Memory B cell (primary cell): ENCODE measurements around the gene PRELP.

ENCODE experiments used
- ATAC-seq: fragments of 150-1000 bp; cut with Tn5 transposase; 2 replicates; pipeline ENCODE4 v1.10.0; 2021; ENCODE audit warnings: low read depth, mild to moderate bottlenecking, moderate library complexity
- DNase-seq, 2 donors: peaks; one replicate each; pipeline ENCODE4 v3.0.0; 2022; ENCODE audit warnings: low spot score in 2 of 2
- H3K27ac Mint-ChIP-seq: one replicate; pipeline ENCODE4 v1.8.0; 2022; ENCODE audit warnings: mild to moderate bottlenecking, moderate library complexity, mixed read lengths
- H3K27me3 Mint-ChIP-seq: one replicate; pipeline ENCODE4 v1.8.0; 2022; ENCODE audit warnings: mixed read lengths
- H3K36me3 Mint-ChIP-seq: one replicate; pipeline ENCODE4 v1.8.0; 2022; ENCODE audit warnings: mild to moderate bottlenecking, mixed read lengths
- H3K4me1 Mint-ChIP-seq: one replicate; pipeline ENCODE4 v1.8.0; 2022; ENCODE audit warnings: mixed read lengths
- H3K4me3 Mint-ChIP-seq: one replicate; pipeline ENCODE4 v1.8.0; 2022; ENCODE audit warnings: mild to moderate bottlenecking, moderate library complexity, mixed read lengths
- H3K9me3 Mint-ChIP-seq: one replicate; pipeline ENCODE4 v1.8.0; 2022; ENCODE audit warnings: mixed read lengths

The PRELP gene

DNA sequence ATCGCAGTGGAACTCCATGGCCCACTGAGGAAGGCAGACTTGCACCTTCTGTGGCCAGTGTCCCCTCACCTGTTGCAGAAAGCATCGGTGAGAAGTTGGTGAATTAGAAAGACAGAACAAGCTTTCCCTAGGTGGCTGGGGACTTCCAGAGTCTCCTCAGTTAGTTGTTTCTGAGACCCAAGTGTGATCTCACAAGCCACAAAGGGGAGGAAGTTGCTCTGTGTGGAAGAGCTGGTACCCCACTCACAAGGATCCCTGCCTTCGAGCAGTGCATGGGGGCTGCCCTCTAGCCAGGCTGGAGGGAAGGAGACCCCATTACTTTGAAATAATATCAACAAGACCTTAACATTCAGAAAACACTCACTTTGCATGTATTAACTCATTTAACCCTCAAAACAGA lies 2.1 kb downstream of the PRELP start:
- H3K27me3 Mint-ChIP-seq: peaks cover 8% of the 10 kb centered on the region
- DNase-seq (no peak), ATAC-seq (no peak)
- no peak overlapping the region for H3K4me3 Mint-ChIP-seq
- no peak overlapping the region for H3K27ac Mint-ChIP-seq
- no peaks in the 10 kb centered on the region for H3K9me3 Mint-ChIP-seq
- H3K36me3 Mint-ChIP-seq: no peaks in the 10 kb centered on the region
- peaks cover 2% of the 10 kb centered on the region for H3K4me1 Mint-ChIP-seq

DNA sequence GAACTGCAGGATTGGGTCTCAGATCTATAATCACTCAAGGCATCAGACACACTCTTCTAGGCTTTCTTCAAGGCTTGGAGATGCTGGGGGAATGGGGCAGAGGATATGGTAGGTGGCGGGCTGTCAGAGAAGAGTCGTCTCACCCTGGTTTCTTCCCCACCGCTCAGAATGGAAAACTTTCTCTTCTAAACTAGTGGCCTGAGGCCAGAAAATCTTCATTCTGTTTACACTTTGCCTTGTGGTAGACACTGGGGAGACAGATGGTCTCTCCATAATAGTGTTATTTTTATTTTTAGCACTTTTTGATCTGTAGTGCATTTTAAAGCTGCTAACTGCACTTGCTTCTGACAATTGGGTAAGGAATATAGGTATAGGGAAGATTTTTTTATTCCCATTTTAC lies 2.6 kb downstream of the PRELP start:
- ATAC-seq (no peak), DNase-seq (no peak)
- Mint-ChIP-seq H3K9me3 (no peaks in the 10 kb centered on the region), H3K27me3 (peaks cover 8% of the 10 kb centered on the region), H3K4me1 (peaks cover 2% of the 10 kb centered on the region), H3K4me3 (no peak overlapping the region), H3K27ac (no peak overlapping the region), H3K36me3 (no peaks in the 10 kb centered on the region)

DNA sequence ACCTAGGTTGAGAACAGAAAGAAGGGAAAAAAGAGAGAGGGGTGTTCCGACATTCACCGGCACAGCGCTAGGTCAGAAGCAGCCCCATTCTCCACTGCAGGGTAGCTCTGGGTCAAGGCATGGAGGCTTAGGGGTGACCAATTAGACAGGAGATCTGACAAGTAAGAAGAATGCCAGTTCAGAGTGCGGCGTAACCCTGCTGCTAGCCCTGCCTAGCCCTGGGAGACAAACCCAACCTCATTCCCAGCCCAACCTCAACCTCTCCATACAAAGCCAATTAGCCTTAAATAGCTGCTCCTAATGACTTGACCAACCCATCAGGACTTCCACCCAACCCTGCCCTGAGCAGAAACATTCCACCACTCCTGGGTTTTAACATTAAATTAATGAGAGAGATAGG lies 3.4 kb downstream of the PRELP start:
- no peak for DNase-seq
- Mint-ChIP-seq H3K4me1 (peaks cover 2% of the 10 kb centered on the region), H3K27me3 (peaks cover 5% of the 10 kb centered on the region), H3K9me3 (no peaks in the 10 kb centered on the region), H3K4me3 (no peak overlapping the region), H3K27ac (no peak overlapping the region), H3K36me3 (no peaks in the 10 kb centered on the region)
- ATAC-seq: no peak

DNA sequence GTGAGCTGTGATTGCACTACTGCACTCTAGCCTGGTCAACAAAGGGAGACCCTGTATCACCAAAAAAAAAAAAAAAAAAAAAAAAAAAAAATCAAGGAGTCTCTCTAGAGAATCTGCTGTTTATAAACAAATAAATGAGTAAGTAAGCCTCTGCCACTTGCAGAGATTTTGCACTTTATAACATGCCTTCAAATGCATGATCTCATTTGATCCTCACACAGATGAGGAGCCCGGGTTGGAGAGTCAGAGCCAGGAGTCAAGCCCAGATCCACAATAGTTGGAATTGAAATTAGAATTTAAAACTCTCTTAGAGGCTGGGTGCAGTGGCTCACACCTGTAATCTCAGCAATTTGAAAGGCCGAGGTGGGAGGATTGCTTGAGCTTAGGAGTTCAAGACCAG lies 4.0 kb downstream of the PRELP start:
- Mint-ChIP-seq H3K36me3 (no peaks in the 10 kb centered on the region), H3K27ac (no peak overlapping the region), H3K27me3 (peaks cover 5% of the 10 kb centered on the region), H3K9me3 (no peaks in the 10 kb centered on the region), H3K4me3 (no peak overlapping the region), H3K4me1 (peaks cover 2% of the 10 kb centered on the region)
- no peak for DNase-seq
- no peak for ATAC-seq

DNA sequence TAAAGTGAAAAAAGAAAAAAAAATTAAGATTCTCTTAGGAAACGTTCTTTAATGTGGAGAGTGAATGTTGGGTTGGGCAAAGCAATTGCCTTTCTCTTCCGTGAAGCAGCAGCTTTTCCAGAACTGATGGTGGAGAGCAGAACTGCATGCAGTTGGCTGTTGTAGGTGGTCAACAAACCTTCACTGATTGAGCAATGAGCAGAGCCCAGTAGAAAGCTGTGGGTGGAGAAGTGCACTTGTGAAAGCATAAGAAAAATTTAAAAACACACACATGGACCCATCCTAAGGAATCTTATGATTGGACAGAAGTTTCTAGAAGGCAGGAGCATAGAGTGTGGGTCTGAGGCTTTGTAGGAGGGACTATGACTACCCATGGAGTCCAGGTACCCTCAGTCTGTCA lies 4.5 kb downstream of the PRELP start:
- Mint-ChIP-seq H3K9me3 (no peaks in the 10 kb centered on the region), H3K27ac (no peak overlapping the region), H3K4me1 (peaks cover 2% of the 10 kb centered on the region), H3K4me3 (no peak overlapping the region), H3K27me3 (peaks cover 5% of the 10 kb centered on the region), H3K36me3 (no peaks in the 10 kb centered on the region)
- ATAC-seq (no peak), DNase-seq (no peak)

DNA sequence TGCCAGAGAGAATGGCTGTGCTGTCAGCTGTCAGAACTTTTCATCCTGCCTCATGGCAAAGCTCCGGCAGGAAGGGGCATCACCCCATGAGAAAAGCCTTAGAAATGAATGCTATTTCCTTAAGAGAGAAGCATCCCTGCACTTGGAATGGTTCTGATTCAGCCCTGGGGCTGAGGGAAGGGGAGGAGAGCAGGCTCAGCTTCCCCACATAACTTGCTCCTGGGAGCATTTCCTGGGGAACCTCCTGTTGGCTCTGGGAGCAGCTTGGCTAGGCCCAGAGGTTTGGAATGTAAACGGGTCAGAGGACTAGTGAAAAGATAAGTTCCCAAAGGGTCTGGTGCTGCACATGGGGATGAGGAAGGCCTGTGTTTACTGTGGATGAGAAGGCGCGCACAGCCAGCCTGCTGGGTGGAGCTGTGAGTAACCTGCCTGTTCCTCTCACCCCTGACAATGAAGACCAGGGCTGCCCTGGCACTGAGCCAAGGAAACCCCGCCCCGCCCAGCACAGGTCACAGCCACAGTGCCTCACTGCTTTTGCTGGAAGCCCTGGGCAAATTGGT lies 5.0 kb downstream of the PRELP start:
- no peak overlapping the region for H3K27ac Mint-ChIP-seq
- no peaks in the 10 kb centered on the region for H3K9me3 Mint-ChIP-seq
- DNase-seq: no peak
- H3K4me3 Mint-ChIP-seq: no peak overlapping the region
- peaks cover 5% of the 10 kb centered on the region for H3K27me3 Mint-ChIP-seq
- ATAC-seq: peak; percentile 62
- no peaks in the 10 kb centered on the region for H3K36me3 Mint-ChIP-seq
- peaks cover 2% of the 10 kb centered on the region for H3K4me1 Mint-ChIP-seq

DNA sequence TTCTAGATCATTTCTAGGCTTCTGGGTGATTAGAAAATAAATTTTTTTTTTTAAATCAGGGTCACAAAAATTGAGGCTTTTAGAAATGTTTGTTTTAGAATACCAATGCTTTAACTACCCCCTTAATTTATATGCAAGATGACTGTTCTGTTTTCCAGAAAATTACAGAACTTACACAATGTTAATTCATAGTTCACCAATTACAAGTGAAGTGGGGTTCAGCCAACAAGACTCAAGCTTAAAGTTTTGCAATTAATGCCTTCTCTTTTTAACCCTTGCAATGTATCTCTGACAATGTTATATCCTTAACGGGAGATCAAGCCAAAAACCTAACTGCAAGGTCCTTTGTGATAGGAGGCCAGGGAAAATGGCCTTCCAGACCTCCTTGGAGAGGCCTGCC lies 5.6 kb downstream of the PRELP start:
- ATAC-seq (no peak), DNase-seq (no peak)
- H3K36me3 Mint-ChIP-seq: no peaks in the 10 kb centered on the region
- H3K27ac Mint-ChIP-seq: no peak overlapping the region
- peaks cover 2% of the 10 kb centered on the region for H3K27me3 Mint-ChIP-seq
- peaks cover 2% of the 10 kb centered on the region for H3K4me1 Mint-ChIP-seq
- no peak overlapping the region for H3K4me3 Mint-ChIP-seq
- H3K9me3 Mint-ChIP-seq: no peaks in the 10 kb centered on the region

DNA sequence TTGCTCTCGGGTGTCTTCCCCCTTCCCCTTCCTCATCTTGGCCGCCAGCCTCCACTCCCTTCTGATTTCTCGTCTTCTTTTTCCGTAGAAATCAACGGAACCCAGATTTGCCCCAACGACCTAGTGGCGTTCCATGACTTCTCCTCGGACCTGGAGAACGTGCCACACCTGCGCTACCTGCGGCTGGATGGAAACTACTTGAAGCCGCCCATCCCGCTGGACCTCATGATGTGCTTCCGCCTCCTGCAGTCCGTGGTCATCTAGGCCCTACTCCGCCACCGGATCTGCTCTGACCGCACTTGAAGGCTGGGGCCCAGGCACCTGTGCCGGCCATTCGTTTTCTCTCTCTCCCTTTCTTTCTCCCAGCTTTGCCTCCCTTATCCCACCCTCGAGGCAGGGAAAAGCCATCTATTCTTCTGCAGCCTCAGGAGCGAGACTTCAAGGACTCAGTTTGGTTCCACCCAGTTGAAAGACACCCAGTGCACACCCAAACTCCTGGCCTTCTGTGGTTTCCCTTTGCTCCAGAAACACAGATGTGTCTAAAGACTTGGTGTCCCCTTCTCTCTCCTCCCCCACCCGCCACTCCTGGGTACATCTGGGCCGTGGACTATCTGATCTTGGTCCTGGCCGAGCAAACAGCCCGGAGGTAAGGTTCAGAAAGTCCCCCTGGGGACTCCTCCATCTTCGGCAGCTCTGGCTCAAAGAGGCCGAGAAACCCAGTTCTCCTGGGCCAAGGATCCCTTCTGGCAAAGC lies 11.2 kb downstream of the PRELP start:
- Mint-ChIP-seq H3K36me3 (no peaks in the 10 kb centered on the region), H3K27ac (peak overlapping the region; percentile 76), H3K9me3 (no peaks in the 10 kb centered on the region), H3K4me1 (peaks cover 4% of the 10 kb centered on the region), H3K27me3 (peaks cover 2% of the 10 kb centered on the region), H3K4me3 (peak overlapping the region; percentile 85)
- no peak for ATAC-seq
- no peak for DNase-seq

DNA sequence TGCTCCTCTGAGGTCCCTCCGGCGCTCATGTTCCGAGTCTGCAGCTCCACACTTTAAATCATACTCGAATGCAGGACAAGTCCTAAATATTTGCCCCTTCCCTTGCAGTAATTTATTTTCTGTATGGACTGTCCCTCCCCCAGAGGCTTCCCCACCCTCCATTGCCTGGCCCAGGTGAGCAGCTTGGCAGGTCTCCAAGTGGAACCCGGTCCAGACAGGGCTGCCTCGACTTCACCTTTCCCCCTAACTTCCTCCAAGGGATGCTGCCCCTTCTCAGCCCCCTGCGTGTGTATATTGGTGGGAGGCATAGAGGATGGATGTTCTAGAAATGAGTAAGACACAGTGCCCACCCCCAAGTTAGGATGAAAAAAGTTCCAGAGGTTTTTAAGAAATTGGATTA lies 12.9 kb downstream of the PRELP start:
- Mint-ChIP-seq H3K4me1 (peaks cover 4% of the 10 kb centered on the region), H3K36me3 (no peaks in the 10 kb centered on the region), H3K27me3 (peaks cover 3% of the 10 kb centered on the region), H3K4me3 (no peak overlapping the region), H3K9me3 (no peaks in the 10 kb centered on the region), H3K27ac (no peak overlapping the region)
- ATAC-seq: no peak
- DNase-seq: no peak

DNA sequence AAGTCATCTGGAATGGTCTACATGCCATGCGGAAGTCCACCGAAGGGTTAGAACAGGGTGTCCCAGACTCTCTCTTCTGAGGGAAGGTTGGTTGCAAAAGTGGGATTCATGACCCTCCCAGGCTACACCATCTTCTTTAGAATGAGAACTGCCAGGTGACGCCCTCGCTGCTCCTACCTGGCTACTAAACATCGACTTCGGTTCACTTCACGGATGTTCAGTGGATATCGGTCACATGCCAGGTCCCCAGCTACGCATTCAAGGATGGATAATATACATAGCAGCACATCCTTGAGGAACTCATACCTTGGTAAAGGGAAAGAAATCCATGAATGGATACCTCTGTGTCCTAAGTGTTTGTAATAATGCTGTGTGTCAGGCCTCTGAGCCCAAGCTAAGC lies 15.0 kb downstream of the PRELP start:
- no peaks in the 10 kb centered on the region for H3K9me3 Mint-ChIP-seq
- no peaks in the 10 kb centered on the region for H3K36me3 Mint-ChIP-seq
- DNase-seq (no peak), ATAC-seq (no peak)
- H3K27ac Mint-ChIP-seq: no peak overlapping the region
- H3K4me1 Mint-ChIP-seq: peaks cover 4% of the 10 kb centered on the region
- H3K27me3 Mint-ChIP-seq: peaks cover 7% of the 10 kb centered on the region
- H3K4me3 Mint-ChIP-seq: no peak overlapping the region

DNA sequence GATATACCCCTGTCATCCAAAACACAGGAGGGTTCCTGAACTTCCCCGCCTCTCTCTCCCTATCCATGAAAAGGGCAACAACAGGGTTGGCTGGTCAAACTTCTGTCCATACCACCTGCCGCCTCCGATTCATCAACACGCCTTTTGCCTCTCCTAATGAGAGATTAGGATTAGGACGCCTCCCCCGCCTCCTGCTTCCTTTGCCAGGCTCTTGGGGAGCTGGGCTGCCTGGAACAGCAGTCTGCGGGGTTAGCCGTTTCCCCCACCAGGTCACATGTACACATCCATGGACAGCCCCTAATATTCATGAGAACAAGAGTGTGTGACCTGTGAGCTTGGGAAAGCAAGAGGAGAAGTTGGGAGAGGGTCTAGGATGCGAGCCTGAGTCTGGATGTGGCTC lies 16.1 kb downstream of the PRELP start:
- Mint-ChIP-seq H3K36me3 (no peaks in the 10 kb centered on the region), H3K27ac (no peak overlapping the region), H3K27me3 (peaks cover 11% of the 10 kb centered on the region), H3K9me3 (no peaks in the 10 kb centered on the region), H3K4me1 (peaks cover 4% of the 10 kb centered on the region), H3K4me3 (no peak overlapping the region)
- ATAC-seq (no peak), DNase-seq (no peak)

DNA sequence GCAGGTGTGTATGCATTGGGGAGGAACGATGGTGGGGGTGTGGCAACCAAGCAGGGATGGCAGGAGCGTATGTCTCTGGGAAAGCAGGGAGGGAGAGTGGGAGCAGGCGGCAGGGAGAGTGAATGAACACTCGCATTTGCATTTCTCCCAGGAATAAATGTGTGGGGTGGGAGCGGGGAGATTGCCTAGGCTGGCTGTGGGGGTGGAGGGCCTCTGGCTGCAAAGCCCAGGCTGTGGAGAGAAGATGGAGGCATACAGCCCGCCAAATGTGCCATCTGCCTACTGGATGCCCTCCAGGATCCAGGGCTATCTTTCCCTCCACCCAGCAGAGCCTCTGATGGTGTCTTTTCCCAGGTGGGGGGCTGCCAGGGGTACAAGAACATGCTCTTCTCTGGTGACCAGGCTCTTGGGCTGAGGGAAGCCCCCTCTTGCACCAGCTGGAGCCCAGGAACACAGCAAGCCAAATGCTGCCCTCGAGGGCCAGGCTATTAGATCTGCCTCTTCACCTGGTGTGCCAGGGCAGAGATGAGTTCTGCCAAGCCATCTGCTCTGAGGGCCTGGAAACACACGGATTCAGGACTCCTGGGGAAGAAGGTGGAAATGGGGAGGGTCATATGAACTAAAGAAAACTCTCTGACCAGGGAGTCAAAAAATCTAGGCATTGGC lies 16.6 kb downstream of the PRELP start:
- no peaks in the 10 kb centered on the region for H3K9me3 Mint-ChIP-seq
- peaks cover 3% of the 10 kb centered on the region for H3K4me1 Mint-ChIP-seq
- H3K27ac Mint-ChIP-seq: no peak overlapping the region
- peaks cover 13% of the 10 kb centered on the region for H3K27me3 Mint-ChIP-seq
- DNase-seq: no peak
- H3K36me3 Mint-ChIP-seq: no peaks in the 10 kb centered on the region
- H3K4me3 Mint-ChIP-seq: no peak overlapping the region
- no peak for ATAC-seq

DNA sequence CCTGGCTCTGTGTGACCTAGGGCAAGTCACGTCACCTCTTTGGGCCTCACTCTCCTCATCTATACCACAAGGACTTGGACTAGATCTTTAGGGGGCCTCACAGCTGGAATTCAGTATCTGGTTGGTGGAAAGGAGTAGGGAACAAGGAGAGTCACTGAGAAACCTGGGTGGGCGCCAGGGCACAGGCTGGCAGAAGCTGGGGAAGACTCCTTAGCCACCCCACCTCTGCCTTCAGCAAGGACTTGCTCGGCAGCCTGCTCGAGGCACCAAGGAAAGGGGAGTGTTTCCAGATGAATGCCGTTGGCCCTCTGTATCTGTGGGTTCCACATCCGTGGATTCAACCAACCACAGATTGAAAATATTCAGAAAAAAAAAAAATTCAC lies 17.1 kb downstream of the PRELP start:
- no peak overlapping the region for H3K4me3 Mint-ChIP-seq
- no peaks in the 10 kb centered on the region for H3K9me3 Mint-ChIP-seq
- no peaks in the 10 kb centered on the region for H3K36me3 Mint-ChIP-seq
- H3K4me1 Mint-ChIP-seq: no peaks in the 10 kb centered on the region
- no peak for ATAC-seq
- no peak overlapping the region for H3K27ac Mint-ChIP-seq
- DNase-seq: no peak
- H3K27me3 Mint-ChIP-seq: peaks cover 13% of the 10 kb centered on the region

DNA sequence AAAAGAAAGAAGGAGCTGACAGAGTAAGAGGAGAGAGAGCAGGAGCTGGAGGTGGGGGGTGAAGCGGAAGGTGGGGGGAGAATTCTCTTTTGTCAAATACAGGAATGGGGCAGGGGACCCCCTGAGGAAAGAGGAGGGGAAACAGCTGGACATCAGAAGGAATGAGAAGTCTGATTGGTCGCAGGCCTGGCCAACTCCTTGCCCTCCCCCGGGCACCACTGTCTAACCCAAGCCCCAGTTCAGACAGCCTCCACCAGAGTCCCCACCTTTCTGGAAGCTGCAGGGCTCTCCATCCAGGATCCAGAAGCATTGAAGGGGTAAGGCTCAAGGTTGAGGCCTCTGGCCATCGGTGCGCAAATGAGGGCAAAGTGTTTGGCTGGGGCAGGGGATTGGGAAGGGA lies 18.3 kb downstream of the PRELP start, which contains the start of gene OPTC:
OPTC (plus strand) TSS at position 253 of the 400 bp plus-strand sequence. CDS start 1,853 bp downstream, outside the sequence.
- ATAC-seq (no peak), DNase-seq (no peak)
- H3K4me1 Mint-ChIP-seq: no peaks in the 10 kb centered on the region
- H3K9me3 Mint-ChIP-seq: no peaks in the 10 kb centered on the region
- peaks cover 13% of the 10 kb centered on the region for H3K27me3 Mint-ChIP-seq
- no peak within 1 kb of the TSS for H3K4me3 Mint-ChIP-seq
- no peak within 1 kb of the TSS for H3K27ac Mint-ChIP-seq
- H3K36me3 Mint-ChIP-seq: no peaks in the 10 kb centered on the region
